Fibroblast of the aortic adventitia (primary cell): ENCODE results near the gene TMEM89. TPM values are rescaled to one million over a fixed set of nuclear protein-coding genes. Genes with fewer than 3 reads are reported as not detected.

ENCODE experiments used
- DNase-seq: peaks from one replicate; pipeline ENCODE4 v3.0.0-alpha.2; 2010; ENCODE audit warnings: low read depth
- H3K4me3 ChIP-seq: 2 replicates; pipeline ENCODE4 v1.5.1; 2011; ENCODE audit warnings: low read depth, mild to moderate bottlenecking, control low read depth, low read length, moderate library complexity
- CTCF ChIP-seq: IDR thresholded peaks from 2 replicates; pipeline ENCODE4 v1.5.1; 2011; ENCODE audit warnings: mild to moderate bottlenecking, low read length, control low read depth, inconsistent platforms; ENCODE audit not compliant: insufficient read depth
- total RNA-seq: library from RNA; depleted of rRNA; stranded (reverse); fragments of >200 nt; gene quantifications from 2 replicates; pipeline ENCODE4 v1.2.3, GENCODE V29; 2012; ENCODE audit warnings: low replicate concordance

Gene TMEM89
- total RNA-seq, 1 donor: not detected

DNA sequence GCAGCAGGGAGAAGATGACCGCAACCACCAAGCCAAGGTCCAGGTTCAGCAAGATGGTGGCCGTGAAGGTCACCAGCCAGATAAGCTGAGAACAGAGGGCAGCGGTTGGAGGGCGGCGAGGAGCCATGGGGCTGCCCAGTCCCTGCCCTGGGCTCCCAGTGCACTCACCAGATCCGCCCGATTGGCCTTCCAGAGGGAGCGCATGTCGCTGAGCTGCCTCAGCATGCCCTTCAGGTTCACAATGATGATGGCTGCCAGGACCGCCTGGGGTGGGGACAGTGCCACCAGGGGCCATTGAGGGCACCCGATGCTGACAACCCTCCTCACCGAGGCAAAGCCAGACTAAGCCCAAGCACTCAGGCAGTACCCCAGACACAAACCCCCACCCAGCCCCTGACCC, 8.3 kb upstream of the TMEM89 start:
- no peak for DNase-seq
- TF ChIP-seq CTCF: no peak
- no peak overlapping the region for H3K4me3 ChIP-seq

GRCh38 chr3:48628277-48629017, 6.9 kb upstream of the TMEM89 start:
- H3K4me3 ChIP-seq: no peak overlapping the region
- TF ChIP-seq CTCF: no peak
- DNase-seq: no peak

GRCh38 chr3:48625600-48625999, 4.0 kb upstream of the TMEM89 start:
- TF ChIP-seq CTCF: no peak
- no peak for DNase-seq
- no peak overlapping the region for H3K4me3 ChIP-seq

- TF ChIP-seq CTCF: no peak
- no peak for DNase-seq
- no peak overlapping the region for H3K4me3 ChIP-seq
These were observed 3.2 kb upstream of the TMEM89 start for GRCh38 chr3:48624767-48625166.

DNA sequence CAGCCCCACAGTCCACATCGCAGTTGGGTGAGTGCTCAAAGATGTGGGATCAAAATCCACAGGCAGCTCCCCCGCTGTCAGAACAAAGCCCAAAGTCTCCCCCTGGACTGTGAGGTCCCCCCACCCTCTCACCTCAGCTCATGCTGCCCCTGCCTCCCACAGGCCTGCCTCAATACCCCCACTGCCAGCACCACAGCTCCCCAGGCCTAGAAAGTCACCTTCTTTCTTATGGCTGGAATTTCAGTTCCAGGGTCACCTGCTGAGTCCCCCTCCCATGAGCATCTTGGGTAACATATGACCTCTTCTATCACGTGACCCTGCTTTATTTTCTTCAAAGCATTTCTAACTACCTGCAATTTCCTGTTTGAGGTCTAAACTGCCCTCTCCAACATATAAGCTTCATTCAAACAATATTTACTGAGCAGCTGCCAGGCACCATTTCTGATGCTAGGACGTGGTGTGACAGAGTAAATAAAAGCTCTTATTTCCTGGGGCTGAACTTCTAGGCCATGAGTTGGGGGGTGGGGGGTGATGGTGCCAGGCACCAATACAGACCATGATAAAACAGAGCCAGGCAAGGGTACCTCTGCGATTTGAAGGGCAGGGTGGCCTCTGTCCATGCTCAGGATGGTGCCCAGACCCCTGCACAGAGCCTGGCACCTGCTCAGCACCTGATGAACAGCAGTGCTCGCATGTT, 2.4 kb upstream of the TMEM89 start:
- DNase-seq: no peak
- H3K4me3 ChIP-seq: no peak overlapping the region
- no peak for TF ChIP-seq CTCF

- no peak overlapping the region for H3K4me3 ChIP-seq
- no peak for DNase-seq
- no peak for TF ChIP-seq CTCF
These were observed 1.7 kb downstream of the TMEM89 start for GRCh38 chr3:48619541-48620524.
